ENCODE data around the gene MRM3.

The MRM3 gene

GRCh38 chr17:789160-789840 lies 7.1 kb downstream of the MRM3 start:
- CTCF ChIA-PET = interaction anchor here (1.6 kb wide), 1 partner anchor 191 kb away, joined by 4 read pairs; no protein-coding TSS in a partner anchor
- Histone ChIP-seq H3K9me3 (ENCODE audit: control insufficient read depth, insufficient read depth, low read depth, low read length) (no peaks in the 10 kb centered on the region), H3K4me1 (ENCODE audit: control insufficient read depth, insufficient read depth, low read length) (no peaks in the 10 kb centered on the region), H3K4me3 (ENCODE audit: low read depth, low read length) (no peak overlapping the region), H3K27ac (ENCODE audit: extremely low read depth, low read depth, low read length) (no peak overlapping the region), H3K36me3 (ENCODE audit: control insufficient read depth in 2 of 2, insufficient read depth in 1 of 2, low read length in 2 of 2) (peaks cover 23 to 83% of the 10 kb centered on the region in 2 experiments)
- POLR2A ChIA-PET = interaction anchor here (0.8 to 2.3 kb wide), 4 partner anchors 36 to 192 kb away, joined by 3 to 8 read pairs (median 4); partner anchors contain the start of gene NXN
- no peak for TF ChIP-seq ZNF639 (tag by site-specific recombination; IDR thresholded peaks at IDR 0.05)
- TF ChIP-seq ZNF433 (tag by site-specific recombination; IDR thresholded peaks at IDR 0.05; ENCODE audit: low read depth) = no peak
- no peak for TF ChIP-seq PRDM4 (tag by site-specific recombination; IDR thresholded peaks at IDR 0.05)
- no peak for TF ChIP-seq ZNF157 (tag by site-specific recombination; IDR thresholded peaks at IDR 0.05)
- no peak for TF ChIP-seq ZSCAN30 (tag by site-specific recombination; IDR thresholded peaks at IDR 0.05)
- no peak for TF ChIP-seq ZNF473 (tag by site-specific recombination; IDR thresholded peaks at IDR 0.05)
- no peak for TF ChIP-seq ZFP37 (tag by site-specific recombination; IDR thresholded peaks at IDR 0.05)
- no peak for TF ChIP-seq CTCF (tag by site-specific recombination; IDR thresholded peaks at IDR 0.05)
- no peak for TF ChIP-seq IKZF3 (tag by site-specific recombination; IDR thresholded peaks at IDR 0.05)
- no peak for TF ChIP-seq ZNF776 (tag by site-specific recombination; IDR thresholded peaks at IDR 0.05; ENCODE audit: borderline replicate concordance)
- no peak for TF ChIP-seq ZNF24 (tag by site-specific recombination; IDR thresholded peaks at IDR 0.05)
- TF ChIP-seq ZBTB11 (tag by site-specific recombination; conservative IDR thresholded peaks at IDR 0.05; ENCODE audit: low read depth) = no peak
- no peak for TF ChIP-seq ZNF707 (tag by site-specific recombination; IDR thresholded peaks at IDR 0.05)
- no peak for TF ChIP-seq ZNF354C (tag by site-specific recombination; IDR thresholded peaks at IDR 0.05; ENCODE audit: borderline replicate concordance, low read depth)
- no peak for TF ChIP-seq TCF7L2 (IDR thresholded peaks at IDR 0.05; ENCODE audit: borderline replicate concordance, low read depth, low read length)

Measured in HEK293 (cell line).